ENCODE data around the gene STARD6. TPM values are rescaled to one million over a fixed set of nuclear protein-coding genes. Genes with fewer than 3 reads are reported as not detected.

Gene STARD6

GRCh38 chr18:54279477-54280219 is 78.0 kb downstream of the STARD6 start:
- WGBS, 2 donors (ENCODE audit: extremely low coverage in 2 of 2, insufficient read length in 2 of 2, insufficient replicate concordance in 1 of 2) = no CpG with 5 or more reads among the region's 5 CpGs
- no peak overlapping the region for H3K9ac ChIP-seq (ENCODE audit: low read depth, low read length, poor library complexity)
- no peak overlapping the region for H3K4me3 ChIP-seq (ENCODE audit: low read length in 2 of 2)

DNA sequence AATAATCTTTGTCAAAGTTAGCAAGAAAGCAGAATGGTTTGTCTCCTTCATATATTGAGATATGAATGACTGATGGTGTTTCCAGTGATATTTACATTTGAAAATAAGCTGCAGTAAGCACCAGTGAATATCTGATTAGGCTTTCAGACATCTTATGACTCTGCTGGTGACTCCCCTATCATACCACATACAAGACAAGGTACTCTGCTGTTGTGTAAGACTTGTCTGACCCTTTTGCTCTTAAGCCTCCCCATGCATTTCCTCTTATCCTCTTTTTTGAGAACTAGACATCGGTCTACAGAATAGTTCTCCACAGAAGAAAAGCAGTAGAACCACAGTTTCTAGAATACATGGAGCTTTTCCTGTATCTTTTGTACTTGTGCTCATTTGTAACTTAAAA is 79.0 kb downstream of the STARD6 start:
- no peak overlapping the region for H2AFZ ChIP-seq (ENCODE audit: low read length)
- no peak overlapping the region for H3K23ac ChIP-seq (ENCODE audit: low read depth, low read length, poor library complexity)
- H3K18ac ChIP-seq (ENCODE audit: low read length) = no peak overlapping the region
- no peak overlapping the region for H4K8ac ChIP-seq (ENCODE audit: low read depth, low read length)
- H3K27ac ChIP-seq (replicated peaks; ENCODE audit: low read length) = no peak overlapping the region
- no peak overlapping the region for H3K4ac ChIP-seq (ENCODE audit: low read length)
- H2BK5ac ChIP-seq (ENCODE audit: low read length) = no peak overlapping the region
- no peaks in the 10 kb centered on the region for H3K27me3 ChIP-seq (ENCODE audit: control insufficient read depth in 3 of 3, insufficient read depth in 3 of 3, low read depth in 1 of 3, low read length in 3 of 3)
- H2BK120ac ChIP-seq (ENCODE audit: low read depth, low read length) = no peak overlapping the region
- peaks cover 0 to 3% of the 10 kb centered on the region in 2 donors for H3K4me1 ChIP-seq (ENCODE audit: control insufficient read depth in 2 of 2, insufficient read depth in 1 of 2, low read depth in 1 of 2, low read length in 2 of 2)
- H4K91ac ChIP-seq (ENCODE audit: low read depth, low read length, poor library complexity) = no peak overlapping the region
- no peaks in the 10 kb centered on the region for H3K79me1 ChIP-seq (ENCODE audit: low read depth, low read length)
- H3K4me3 ChIP-seq (ENCODE audit: low read length in 2 of 2) = no peak overlapping the region
- H2BK15ac ChIP-seq (ENCODE audit: low read length) = no peak overlapping the region
- no peak overlapping the region for H2BK12ac ChIP-seq (ENCODE audit: low read length)
- H3K9me3 ChIP-seq (replicated peaks in 1 of 2; ENCODE audit: control insufficient read depth in 2 of 2, insufficient read depth in 1 of 2, low read depth in 1 of 2, low read length in 2 of 2) = no peaks in the 10 kb centered on the region
- no peak overlapping the region for H2AK5ac ChIP-seq (ENCODE audit: low read depth, low read length)
- H3K4me2 ChIP-seq (ENCODE audit: insufficient read depth, low read length, poor library complexity, severe bottlenecking) = no peak overlapping the region
- DNase-seq (ENCODE audit: low spot score) = no peak
- H3K36me3 ChIP-seq (replicated peaks in 1 of 2; ENCODE audit: control insufficient read depth in 2 of 2, insufficient read depth in 2 of 2, low read length in 2 of 2) = peaks cover 7 to 100% of the 10 kb centered on the region in 2 donors
- no CpG with 5 or more reads among the region's 1 CpG for whole genome bisulfite sequencing, 2 donors (ENCODE audit: extremely low coverage in 2 of 2, insufficient read length in 2 of 2, insufficient replicate concordance in 1 of 2)
- no peak overlapping the region for H3K14ac ChIP-seq (ENCODE audit: low read length)
- no peak overlapping the region for H3K9ac ChIP-seq (ENCODE audit: low read depth, low read length, poor library complexity)

More at GRCh38 chr18:54279477-54280219, 78.0 kb downstream of the STARD6 start:
- Histone ChIP-seq H3K27ac (replicated peaks; ENCODE audit: low read length) (no peak overlapping the region), H3K23ac (ENCODE audit: low read depth, low read length, poor library complexity) (no peak overlapping the region), H3K4ac (ENCODE audit: low read length) (no peak overlapping the region), H3K36me3 (replicated peaks in 1 of 2; ENCODE audit: control insufficient read depth in 2 of 2, insufficient read depth in 2 of 2, low read length in 2 of 2) (peaks cover 7 to 100% of the 10 kb centered on the region in 2 donors), H3K27me3 (ENCODE audit: control insufficient read depth in 3 of 3, insufficient read depth in 3 of 3, low read depth in 1 of 3, low read length in 3 of 3) (no peaks in the 10 kb centered on the region), H3K4me2 (ENCODE audit: insufficient read depth, low read length, poor library complexity, severe bottlenecking) (no peak overlapping the region), H2BK5ac (ENCODE audit: low read length) (no peak overlapping the region), H2BK15ac (ENCODE audit: low read length) (no peak overlapping the region), H2BK120ac (ENCODE audit: low read depth, low read length) (no peak overlapping the region), H2AFZ (ENCODE audit: low read length) (no peak overlapping the region), H4K91ac (ENCODE audit: low read depth, low read length, poor library complexity) (no peak overlapping the region), H4K8ac (ENCODE audit: low read depth, low read length) (no peak overlapping the region), H3K79me1 (ENCODE audit: low read depth, low read length) (no peaks in the 10 kb centered on the region), H3K14ac (ENCODE audit: low read length) (no peak overlapping the region), H2BK12ac (ENCODE audit: low read length) (no peak overlapping the region), H3K4me1 (ENCODE audit: control insufficient read depth in 2 of 2, insufficient read depth in 1 of 2, low read depth in 1 of 2, low read length in 2 of 2) (peaks cover 0 to 3% of the 10 kb centered on the region in 2 donors), H2AK5ac (ENCODE audit: low read depth, low read length) (no peak overlapping the region), H3K18ac (ENCODE audit: low read length) (no peak overlapping the region), H3K9me3 (replicated peaks in 1 of 2; ENCODE audit: control insufficient read depth in 2 of 2, insufficient read depth in 1 of 2, low read depth in 1 of 2, low read length in 2 of 2) (no peaks in the 10 kb centered on the region)
- no peak for DNase-seq (ENCODE audit: low spot score)

DNA sequence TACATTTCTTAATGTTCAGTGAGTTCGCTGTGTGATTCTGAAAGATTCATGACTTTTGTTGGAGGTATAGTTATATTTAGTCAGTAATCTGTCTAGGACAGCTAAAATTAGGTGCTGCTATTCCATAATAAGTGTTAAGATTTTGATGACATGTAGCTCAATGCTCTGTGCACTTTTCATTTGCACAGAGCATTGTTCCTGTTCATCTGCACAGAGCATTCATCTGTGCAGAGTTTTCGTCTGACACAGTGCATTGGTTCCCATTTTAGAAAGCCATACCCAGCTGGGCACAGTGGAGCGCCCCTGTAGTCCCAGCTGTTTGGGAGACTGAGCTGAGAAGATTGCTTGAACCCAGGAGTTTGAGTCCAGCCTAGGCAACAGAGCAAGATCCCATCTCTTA is 79.8 kb downstream of the STARD6 start:
- H3K18ac ChIP-seq (ENCODE audit: low read length) = no peak overlapping the region
- H2BK12ac ChIP-seq (ENCODE audit: low read length) = no peak overlapping the region
- no peaks in the 10 kb centered on the region for H3K27me3 ChIP-seq (ENCODE audit: control insufficient read depth in 3 of 3, insufficient read depth in 3 of 3, low read depth in 1 of 3, low read length in 3 of 3)
- H3K9me3 ChIP-seq (replicated peaks in 1 of 2; ENCODE audit: control insufficient read depth in 2 of 2, insufficient read depth in 1 of 2, low read depth in 1 of 2, low read length in 2 of 2) = no peaks in the 10 kb centered on the region
- no peak overlapping the region for H3K4me2 ChIP-seq (ENCODE audit: insufficient read depth, low read length, poor library complexity, severe bottlenecking)
- DNase-seq (ENCODE audit: low spot score) = no peak
- H3K23ac ChIP-seq (ENCODE audit: low read depth, low read length, poor library complexity) = no peak overlapping the region
- no peak overlapping the region for H3K27ac ChIP-seq (replicated peaks; ENCODE audit: low read length)
- no peak overlapping the region for H2BK5ac ChIP-seq (ENCODE audit: low read length)
- H3K9ac ChIP-seq (ENCODE audit: low read depth, low read length, poor library complexity) = no peak overlapping the region
- H2BK120ac ChIP-seq (ENCODE audit: low read depth, low read length) = no peak overlapping the region
- no peak overlapping the region for H4K91ac ChIP-seq (ENCODE audit: low read depth, low read length, poor library complexity)
- H3K36me3 ChIP-seq (replicated peaks in 1 of 2; ENCODE audit: control insufficient read depth in 2 of 2, insufficient read depth in 2 of 2, low read length in 2 of 2) = peaks cover 7 to 96% of the 10 kb centered on the region in 2 donors
- no peak overlapping the region for H2AK5ac ChIP-seq (ENCODE audit: low read depth, low read length)
- H3K4ac ChIP-seq (ENCODE audit: low read length) = no peak overlapping the region
- H3K4me1 ChIP-seq (ENCODE audit: control insufficient read depth in 2 of 2, insufficient read depth in 1 of 2, low read depth in 1 of 2, low read length in 2 of 2) = peaks cover 0 to 3% of the 10 kb centered on the region in 2 donors
- no peak overlapping the region for H2AFZ ChIP-seq (ENCODE audit: low read length)
- no peak overlapping the region for H2BK15ac ChIP-seq (ENCODE audit: low read length)
- H4K8ac ChIP-seq (ENCODE audit: low read depth, low read length) = no peak overlapping the region
- H3K4me3 ChIP-seq (ENCODE audit: low read length in 2 of 2) = no peak overlapping the region
- no peaks in the 10 kb centered on the region for H3K79me1 ChIP-seq (ENCODE audit: low read depth, low read length)
- H3K14ac ChIP-seq (ENCODE audit: low read length) = no peak overlapping the region
- no CpG with 5 or more reads among the region's 3 CpGs for WGBS, 2 donors (ENCODE audit: extremely low coverage in 2 of 2, insufficient read length in 2 of 2, insufficient replicate concordance in 1 of 2)

Small RNA genes within 50 kb of the gene (small RNA-seq; reads per million reads assigned to genes)
- gene SNRPGP2 (ENCODE audit: insufficient read depth) = not detected
